ENCODE measurements around the gene ANKRD6.

ANKRD6 gene

DNA sequence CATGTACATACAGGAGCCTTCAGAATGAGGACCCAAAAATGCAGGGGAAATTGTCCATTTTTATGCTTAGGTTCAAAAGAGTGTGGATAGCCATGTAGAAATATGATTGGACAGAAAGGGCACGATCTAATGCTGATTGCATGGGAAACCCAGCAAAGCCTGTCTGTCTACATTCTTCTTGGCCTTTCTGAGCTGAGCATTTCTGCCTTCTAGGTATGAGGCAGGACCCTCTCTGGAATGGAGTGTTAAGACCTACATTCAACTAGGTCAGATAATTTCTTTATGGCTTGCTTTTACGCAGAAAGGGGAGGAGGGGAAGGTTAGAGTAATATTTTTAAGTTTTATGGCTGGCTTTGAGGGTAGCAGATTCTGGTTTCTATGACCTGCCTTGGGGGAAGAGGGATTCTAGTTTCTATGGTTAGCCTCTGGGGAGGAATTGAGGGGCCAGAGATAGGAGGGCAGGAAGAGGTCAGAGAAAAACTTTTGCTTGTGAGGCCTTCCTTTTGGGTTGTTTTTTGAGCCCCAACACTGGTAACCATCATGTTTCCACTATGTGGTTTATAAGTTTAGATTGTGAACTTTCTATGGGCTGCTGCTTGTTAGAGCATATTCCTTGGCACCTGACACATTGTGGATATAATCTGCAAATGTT, 142.1 kb downstream of the ANKRD6 start:
- DNase-seq (ENCODE audit: low read depth), result no peak
- no peak overlapping the region for H3K4me3 ChIP-seq (replicated peaks; ENCODE audit: low read depth, low read length)
- TF ChIP-seq, protein P1, sequence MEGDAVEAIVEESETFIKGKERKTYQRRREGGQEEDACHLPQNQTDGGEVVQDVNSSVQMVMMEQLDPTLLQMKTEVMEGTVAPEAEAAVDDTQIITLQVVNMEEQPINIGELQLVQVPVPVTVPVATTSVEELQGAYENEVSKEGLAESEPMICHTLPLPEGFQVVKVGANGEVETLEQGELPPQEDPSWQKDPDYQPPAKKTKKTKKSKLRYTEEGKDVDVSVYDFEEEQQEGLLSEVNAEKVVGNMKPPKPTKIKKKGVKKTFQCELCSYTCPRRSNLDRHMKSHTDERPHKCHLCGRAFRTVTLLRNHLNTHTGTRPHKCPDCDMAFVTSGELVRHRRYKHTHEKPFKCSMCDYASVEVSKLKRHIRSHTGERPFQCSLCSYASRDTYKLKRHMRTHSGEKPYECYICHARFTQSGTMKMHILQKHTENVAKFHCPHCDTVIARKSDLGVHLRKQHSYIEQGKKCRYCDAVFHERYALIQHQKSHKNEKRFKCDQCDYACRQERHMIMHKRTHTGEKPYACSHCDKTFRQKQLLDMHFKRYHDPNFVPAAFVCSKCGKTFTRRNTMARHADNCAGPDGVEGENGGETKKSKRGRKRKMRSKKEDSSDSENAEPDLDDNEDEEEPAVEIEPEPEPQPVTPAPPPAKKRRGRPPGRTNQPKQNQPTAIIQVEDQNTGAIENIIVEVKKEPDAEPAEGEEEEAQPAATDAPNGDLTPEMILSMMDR (IDR thresholded peaks at IDR 0.05; ENCODE audit: low read length, missing control alignments), result no peak

DNA sequence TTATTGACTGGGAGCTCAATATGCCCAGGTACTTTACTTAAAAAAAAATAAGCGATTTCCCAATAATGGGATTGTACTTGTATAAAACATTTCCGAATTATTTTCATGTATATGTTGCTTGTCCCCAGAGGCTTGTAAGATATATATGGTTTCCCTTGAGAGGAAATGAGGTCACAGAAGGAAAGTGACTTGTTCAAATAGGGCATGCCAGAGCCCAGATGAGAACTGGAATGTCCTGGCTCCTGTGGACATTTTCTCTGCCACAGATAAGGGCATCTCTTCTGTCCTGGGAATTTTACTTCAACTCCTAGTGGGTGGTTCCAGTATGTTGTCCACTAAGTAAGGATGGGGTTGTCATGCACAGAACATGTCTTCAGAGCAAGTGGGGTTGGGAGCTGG, 142.6 kb downstream of the ANKRD6 start:
- TF ChIP-seq, protein P1 (IDR thresholded peaks at IDR 0.05; ENCODE audit: low read length, missing control alignments), result no peak
- no peak for DNase-seq (ENCODE audit: low read depth)
- no peak overlapping the region for H3K4me3 ChIP-seq (replicated peaks; ENCODE audit: low read depth, low read length)

DNA sequence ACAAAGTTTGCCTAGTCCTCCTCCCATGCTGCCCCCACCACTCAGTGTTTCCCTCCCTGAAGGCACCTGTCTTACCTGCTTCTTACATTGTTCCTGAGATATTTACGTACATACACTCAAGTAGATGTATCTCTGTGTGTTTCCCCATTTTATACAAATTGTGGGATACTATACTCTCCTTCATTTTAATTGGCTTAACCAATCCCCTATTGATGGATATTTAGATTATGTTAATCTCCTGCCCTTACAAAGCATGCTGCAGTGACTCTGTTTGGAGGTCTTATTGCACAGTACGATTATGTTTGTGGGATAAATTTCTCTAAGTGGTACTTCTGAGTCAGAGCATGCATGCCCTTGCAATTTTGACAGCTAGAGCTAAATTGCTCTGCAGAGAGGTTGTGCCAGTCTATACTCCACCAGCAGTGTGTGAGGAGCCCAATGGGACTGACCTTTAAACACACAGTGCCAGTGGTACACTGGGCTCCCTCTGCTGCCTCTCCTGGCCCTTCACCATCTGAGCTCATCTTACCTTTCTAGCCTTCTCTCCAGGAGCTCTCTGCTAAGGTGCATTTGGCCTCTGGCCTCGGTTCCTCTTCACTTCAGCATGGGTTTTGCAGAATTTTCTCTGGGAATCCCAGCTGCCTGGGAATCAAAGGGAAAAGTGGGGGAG, 148.2 kb downstream of the ANKRD6 start:
- TF ChIP-seq, protein P1 (IDR thresholded peaks at IDR 0.05; ENCODE audit: low read length, missing control alignments), result no peak
- no peak for DNase-seq (ENCODE audit: low read depth)
- H3K4me3 ChIP-seq (replicated peaks; ENCODE audit: low read depth, low read length), result no peak overlapping the region

DNA sequence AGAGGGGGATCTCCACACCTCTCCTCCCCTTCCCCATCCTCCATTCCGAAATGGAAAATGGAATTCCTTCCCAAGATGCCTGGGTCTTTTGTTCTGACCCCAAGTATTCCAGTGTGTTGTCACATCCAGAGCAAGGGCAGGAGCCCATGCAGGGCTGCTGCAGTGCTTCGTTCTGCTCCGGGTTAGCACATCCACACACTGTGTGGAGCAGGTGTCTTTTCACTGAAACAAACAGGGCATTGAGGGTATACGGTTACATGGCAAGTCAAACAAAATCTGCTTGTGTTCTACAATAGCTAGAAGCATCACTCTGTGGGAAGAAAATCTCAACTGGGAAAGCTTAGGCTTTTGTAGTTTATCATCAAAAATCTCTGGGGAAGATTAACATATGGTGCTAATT, 148.7 kb downstream of the ANKRD6 start:
- no peak overlapping the region for H3K4me3 ChIP-seq (replicated peaks; ENCODE audit: low read depth, low read length)
- DNase-seq (ENCODE audit: low read depth), result no peak
- TF ChIP-seq, protein P1 (IDR thresholded peaks at IDR 0.05; ENCODE audit: low read length, missing control alignments), result no peak

DNA sequence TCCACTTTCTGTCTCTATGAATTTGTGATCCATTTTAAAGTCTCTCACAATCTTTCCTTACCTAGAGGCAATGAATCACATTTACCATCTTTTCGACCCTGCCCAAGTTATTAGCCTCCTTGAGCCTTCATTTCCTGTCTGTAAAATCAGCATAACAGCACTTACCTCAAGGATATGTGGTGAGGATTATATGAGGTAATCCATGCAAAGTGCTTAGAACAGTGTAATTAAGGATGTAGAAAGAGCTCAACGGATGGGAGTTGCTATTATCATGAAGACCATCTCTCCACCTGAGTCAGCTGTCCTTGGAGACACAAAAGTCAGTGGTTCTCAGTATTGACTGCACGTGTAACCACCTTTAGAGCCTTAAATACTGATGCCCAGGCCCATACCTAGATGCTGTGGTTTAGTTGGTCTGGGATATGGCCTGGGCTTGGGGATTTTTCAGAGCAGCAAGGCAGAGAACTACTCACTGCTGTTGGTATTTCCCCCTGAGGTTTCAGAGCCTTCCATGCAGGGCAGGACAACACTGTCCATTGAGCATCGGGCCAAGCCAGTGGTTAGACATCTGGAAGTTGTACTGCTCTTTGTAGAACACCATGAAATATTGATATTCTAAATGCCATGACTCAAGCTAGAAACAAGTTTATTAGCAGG, 149.8 kb downstream of the ANKRD6 start:
- no peak overlapping the region for H3K4me3 ChIP-seq (replicated peaks; ENCODE audit: low read depth, low read length)
- TF ChIP-seq, protein P1 (IDR thresholded peaks at IDR 0.05; ENCODE audit: low read length, missing control alignments), result no peak
- DNase-seq (ENCODE audit: low read depth), result no peak

DNA sequence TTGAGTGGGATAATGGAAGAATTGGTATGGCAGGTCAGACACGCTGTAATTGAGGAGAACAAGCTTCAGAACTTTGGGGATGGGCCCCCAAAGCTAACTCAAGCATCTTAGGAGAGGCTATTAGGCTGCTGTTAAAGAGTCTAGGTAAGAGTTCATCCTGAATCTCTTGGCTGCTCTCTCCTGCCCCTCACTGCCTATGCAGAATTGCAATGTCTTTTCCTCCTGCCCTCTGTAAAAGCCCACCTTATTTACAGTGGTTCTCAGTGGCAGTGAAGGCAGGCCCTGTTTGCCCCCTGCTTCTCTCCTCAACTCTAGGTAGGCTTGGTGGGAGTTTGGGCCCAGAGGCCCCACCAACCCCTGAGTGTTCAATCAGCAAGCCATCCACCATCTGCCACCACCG, 150.6 kb downstream of the ANKRD6 start:
- TF ChIP-seq, protein P1 (IDR thresholded peaks at IDR 0.05; ENCODE audit: low read length, missing control alignments), result no peak
- DNase-seq (ENCODE audit: low read depth), result no peak
- H3K4me3 ChIP-seq (replicated peaks; ENCODE audit: low read depth, low read length), result no peak overlapping the region

Measured in fibroblast of pulmonary artery (primary cell).